Transverse colon (tissue), 4 donors: Measurements from ENCODE around the gene MGAT5B. TPM values are rescaled to one million over a fixed set of nuclear protein-coding genes. Genes with fewer than 3 reads are reported as not detected.

ENCODE experiments used
- DNase-seq: peaks from one replicate; pipeline ENCODE4 v3.0.0-alpha.2; 2019
- H3K27ac ChIP-seq, 4 donors: fragments of 200-600 bp; sonication (generic); 2 replicates each; pipeline ENCODE4 v1.5.1; 2016 to 2018; ENCODE audit warnings: inconsistent platforms in 4 of 4
- H3K27me3 ChIP-seq: fragments of 200-600 bp; sonication (generic); 2 replicates; pipeline ENCODE4 v1.5.1; 2017; ENCODE audit warnings: inconsistent platforms
- H3K36me3 ChIP-seq, 4 donors: fragments of 200-600 bp; sonication (generic); 2 replicates each; pipeline ENCODE4 v1.5.1; 2017 to 2019; ENCODE audit warnings: inconsistent platforms in 4 of 4
- H3K4me1 ChIP-seq, 4 donors: fragments of 200-600 bp; sonication (generic); 2 replicates each; pipeline ENCODE4 v1.5.1; 2017 to 2020; ENCODE audit warnings: inconsistent platforms in 4 of 4
- H3K4me3 ChIP-seq, 4 donors: fragments of 200-600 bp; sonication (generic); 1 replicate in 1 of 4; 2 replicates in 3 of 4; pipeline versions ENCODE4 v1.5.1 to v1.6.1; 2017 to 2019; ENCODE audit warnings: inconsistent platforms in 4 of 4
- H3K9me3 ChIP-seq, 2 donors: fragments of 200-600 bp; sonication (generic); 2 replicates each; pipeline ENCODE4 v1.5.1; 2017 to 2019; ENCODE audit warnings: inconsistent platforms in 2 of 2
- CTCF ChIP-seq, 5 experiments: fragments of 200-600 bp in 3 of 5; fragments of 450-650 bp in 2 of 5; sonication (generic) in 3 of 5; IDR thresholded peaks; 1 replicate in 2 of 5; 2 replicates in 3 of 5; pipeline ENCODE4 v1.5.1; 2016 to 2017; ENCODE audit warnings: antibody characterized with exemption in 5 of 5, inconsistent platforms in 3 of 5, mild to moderate bottlenecking in 2 of 5, moderate library complexity in 1 of 5
- EP300 ChIP-seq: sonication (generic); formaldehyde crosslinking; IDR thresholded peaks from one replicate; pipeline ENCODE4 v1.6.1; 2017; ENCODE audit warnings: antibody characterized with exemption, low read depth
- POLR2A ChIP-seq: fragments of 450-650 bp; IDR thresholded peaks from one replicate; pipeline ENCODE4 v1.6.1; 2016; ENCODE audit warnings: antibody characterized with exemption, mild to moderate bottlenecking, moderate library complexity
- POLR2AphosphoS5 ChIP-seq, 3 donors: sonication (generic); formaldehyde crosslinking; IDR thresholded peaks; one replicate each; pipeline ENCODE4 v1.6.1; 2016; ENCODE audit warnings: antibody characterized with exemption in 3 of 3
- WGBS, 2 donors: methylation state at CpG; one replicate each; pipeline ENCODE4 v1.1.5; 2018; ENCODE audit warnings: low coverage in 1 of 2; 5-methylcytosine and 5-hydroxymethylcytosine counted together
- in situ Hi-C, 4 donors: fragments of 200-750 bp; cut with MboI; loops; one replicate each; pipeline versions ENCODE4 v1.15.0 to v1.15.1; 2017; ENCODE audit warnings: low sequenced_read_pairs in 3 of 4, low pct_ligation_motif_present in 1 of 4, low pct_unique_long_range_greater_than_20kb in 1 of 4
- intact Hi-C: fragments of 100-400 bp; cut with DNase I; formaldehyde crosslinking; loops from one replicate; pipeline ENCODE4 v1.15.1; 2023; ENCODE audit warnings: low total_unique reads
- total RNA-seq, 4 donors: library from RNA; depleted of rRNA; stranded (reverse); fragments of >200 nt; gene quantifications; one replicate each; pipeline ENCODE4 v1.1.0, GENCODE V29; 2016

Gene MGAT5B
- total RNA-seq, 4 donors from 2014 or later, result not detected

GRCh38 chr17:76833034-76833644 lies 35.1 kb upstream of the MGAT5B start:
- no peaks in the 10 kb centered on the region for H3K36me3 ChIP-seq
- no peak for DNase-seq
- H3K4me1 ChIP-seq, result no peaks in the 10 kb centered on the region
- intact Hi-C loops, result no loop called here
- no peaks in the 10 kb centered on the region for H3K27me3 ChIP-seq
- in situ Hi-C loops, result no loop called here
- TF ChIP-seq EP300 (no peak), POLR2A (no peak), POLR2AphosphoS5 (IDR thresholded peaks at IDR 0.05) (no peak), CTCF (IDR thresholded peaks at IDR 0.05) (no peak)
- no peak overlapping the region for H3K27ac ChIP-seq
- no peak overlapping the region for H3K4me3 ChIP-seq
- 84% methylated on average over 4 to 7 of the region's 7 CpGs for WGBS, 2 donors
- H3K9me3 ChIP-seq, result no peaks in the 10 kb centered on the region

- intact Hi-C loops (no loop called here), in situ Hi-C loops (no loop called here)
- Histone ChIP-seq H3K27ac (no peak overlapping the region), H3K4me1 (no peaks in the 10 kb centered on the region), H3K36me3 (no peaks in the 10 kb centered on the region), H3K9me3 (no peaks in the 10 kb centered on the region), H3K4me3 (no peak overlapping the region), H3K27me3 (no peaks in the 10 kb centered on the region)
- TF ChIP-seq POLR2A (no peak), EP300 (no peak), POLR2AphosphoS5 (IDR thresholded peaks at IDR 0.05) (no peak), CTCF (IDR thresholded peaks at IDR 0.05) (no peak)
- 89% methylated on average over 1 to 4 of the region's 4 CpGs for WGBS, 2 donors
- no peak for DNase-seq
Observed at GRCh38 chr17:76833747-76834146, 34.5 kb upstream of the MGAT5B start.

GRCh38 chr17:76834870-76835269 lies 33.3 kb upstream of the MGAT5B start:
- peaks cover 0 to 8% (median 2%) of the 10 kb centered on the region in 4 donors for H3K4me1 ChIP-seq
- 65 to 76% methylated on average over 4 to 9 of the region's 9 CpGs for WGBS, 2 donors
- intact Hi-C loops (no loop called here), in situ Hi-C loops (no loop called here)
- TF ChIP-seq CTCF (IDR thresholded peaks at IDR 0.05) (no peak), EP300 (no peak), POLR2A (no peak), POLR2AphosphoS5 (IDR thresholded peaks at IDR 0.05) (no peak)
- H3K4me3 ChIP-seq, result no peak overlapping the region
- no peaks in the 10 kb centered on the region for H3K9me3 ChIP-seq
- no peaks in the 10 kb centered on the region for H3K36me3 ChIP-seq
- H3K27ac ChIP-seq, result no peak overlapping the region
- DNase-seq, result no peak
- H3K27me3 ChIP-seq, result no peaks in the 10 kb centered on the region

GRCh38 chr17:76840443-76840767 lies 27.8 kb upstream of the MGAT5B start:
- Histone ChIP-seq H3K36me3 (no peaks in the 10 kb centered on the region), H3K9me3 (no peaks in the 10 kb centered on the region), H3K27me3 (peaks cover 52% of the 10 kb centered on the region), H3K27ac (no peak overlapping the region), H3K4me3 (no peak overlapping the region), H3K4me1 (peaks cover 0 to 14% (median 3%) of the 10 kb centered on the region in 4 donors)
- no peak for DNase-seq
- TF ChIP-seq POLR2AphosphoS5 (IDR thresholded peaks at IDR 0.05) (no peak), EP300 (no peak), CTCF (IDR thresholded peaks at IDR 0.05) (no peak), POLR2A (no peak)
- intact Hi-C loops, result no loop called here
- WGBS, 2 donors, result 0 to 9% methylated on average over 3 of the region's 3 CpGs
- in situ Hi-C loops, result no loop called here
